Stimulated activated effector memory CD8-positive, alpha-beta T cell treated with anti-CD3 and anti-CD28 coated beads, Interleukin-12 subunit alpha, Interleukin-12 subunit beta, amount 100 ng/mL, for 72 hours (primary cell): ENCODE results near the gene ARHGDIA.

Source experiments
- ATAC-seq: fragments of 150-1000 bp; cut with Tn5 transposase; 2 replicates; pipeline ENCODE4 v1.10.0; 2021
- DNase-seq, 2 donors: peaks; one replicate each; pipeline ENCODE4 v3.0.0; 2021 to 2022; ENCODE audit warnings: low spot score in 2 of 2
- H3K27ac Mint-ChIP-seq: one replicate; pipeline ENCODE4 v1.8.0; 2022; ENCODE audit warnings: mild to moderate bottlenecking, mixed read lengths
- H3K36me3 Mint-ChIP-seq: one replicate; pipeline ENCODE4 v1.8.0; 2022; ENCODE audit warnings: mild to moderate bottlenecking, mixed read lengths
- H3K4me1 Mint-ChIP-seq: one replicate; pipeline ENCODE4 v1.8.0; 2022; ENCODE audit warnings: mixed read lengths
- H3K4me3 Mint-ChIP-seq: one replicate; pipeline ENCODE4 v1.8.0; 2022; ENCODE audit warnings: mild to moderate bottlenecking, mixed read lengths
- H3K9me3 Mint-ChIP-seq: one replicate; pipeline ENCODE4 v1.8.0; 2022; ENCODE audit warnings: mixed read lengths

Gene ARHGDIA

DNA sequence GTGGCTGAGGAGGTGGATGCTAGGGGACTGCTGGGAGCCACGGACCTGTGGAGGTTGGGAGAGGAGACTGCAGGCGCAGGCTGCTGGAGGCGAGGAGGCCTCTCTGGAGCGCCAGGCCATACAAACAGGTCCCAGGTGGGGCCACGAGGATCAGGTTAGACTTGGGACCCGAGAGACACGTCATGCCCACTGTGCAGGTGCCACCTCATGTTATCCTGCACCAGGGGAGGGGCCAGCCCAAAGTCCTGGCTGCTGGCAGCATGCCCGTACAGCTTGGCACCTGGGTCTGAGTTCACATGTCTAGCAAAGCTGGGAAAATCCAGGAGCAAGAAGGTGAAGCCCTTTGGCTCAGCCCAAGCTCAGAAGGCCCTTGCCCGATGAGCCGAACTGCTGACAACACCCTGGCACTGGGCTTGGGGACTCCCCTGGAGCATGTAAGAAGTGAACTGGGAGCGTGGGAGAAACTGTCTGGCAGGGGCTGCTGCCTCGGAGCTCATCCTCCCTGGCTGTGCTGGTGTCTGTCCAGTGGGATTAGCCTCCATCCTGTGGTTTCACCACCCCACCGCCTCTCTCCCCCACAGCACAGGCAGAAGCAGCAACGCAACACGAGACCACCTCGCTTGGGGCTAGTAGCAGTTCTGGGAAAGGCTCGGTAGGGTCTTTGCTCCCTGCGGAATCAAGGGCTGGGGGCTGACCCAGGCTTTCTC lies 5.3 kb downstream of the ARHGDIA start:
- Mint-ChIP-seq H3K9me3 (no peaks in the 10 kb centered on the region), H3K4me1 (peaks cover 75% of the 10 kb centered on the region), H3K36me3 (peaks cover 92% of the 10 kb centered on the region), H3K4me3 (no peak overlapping the region), H3K27ac (peak overlapping the region; percentile 96)
- no peak for ATAC-seq
- peak in 1 of 2 donors; percentile 59 for DNase-seq

DNA sequence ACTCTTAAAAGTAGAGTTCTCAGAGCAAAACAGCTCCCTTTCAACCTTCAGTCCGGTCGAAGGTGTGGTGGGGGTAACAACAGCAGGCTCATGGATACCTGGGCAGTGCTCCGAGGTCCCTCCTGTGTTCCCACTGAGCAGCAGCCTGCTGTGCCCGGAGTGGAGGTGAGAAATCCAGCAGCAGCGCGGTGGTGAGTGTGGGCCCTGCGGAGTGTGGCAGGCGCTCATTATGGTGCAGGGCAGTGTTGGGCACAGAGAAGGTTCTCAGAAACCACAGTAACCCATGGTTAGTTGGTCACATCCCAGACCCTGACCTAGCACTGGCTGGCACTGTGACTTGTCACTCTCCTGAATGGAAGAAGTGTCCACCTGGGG lies 5.8 kb downstream of the ARHGDIA start:
- Mint-ChIP-seq H3K4me3 (no peak overlapping the region), H3K27ac (peak overlapping the region; percentile 96), H3K36me3 (peaks cover 95% of the 10 kb centered on the region), H3K9me3 (no peaks in the 10 kb centered on the region), H3K4me1 (peaks cover 77% of the 10 kb centered on the region)
- DNase-seq (no peak), ATAC-seq (no peak)

DNA sequence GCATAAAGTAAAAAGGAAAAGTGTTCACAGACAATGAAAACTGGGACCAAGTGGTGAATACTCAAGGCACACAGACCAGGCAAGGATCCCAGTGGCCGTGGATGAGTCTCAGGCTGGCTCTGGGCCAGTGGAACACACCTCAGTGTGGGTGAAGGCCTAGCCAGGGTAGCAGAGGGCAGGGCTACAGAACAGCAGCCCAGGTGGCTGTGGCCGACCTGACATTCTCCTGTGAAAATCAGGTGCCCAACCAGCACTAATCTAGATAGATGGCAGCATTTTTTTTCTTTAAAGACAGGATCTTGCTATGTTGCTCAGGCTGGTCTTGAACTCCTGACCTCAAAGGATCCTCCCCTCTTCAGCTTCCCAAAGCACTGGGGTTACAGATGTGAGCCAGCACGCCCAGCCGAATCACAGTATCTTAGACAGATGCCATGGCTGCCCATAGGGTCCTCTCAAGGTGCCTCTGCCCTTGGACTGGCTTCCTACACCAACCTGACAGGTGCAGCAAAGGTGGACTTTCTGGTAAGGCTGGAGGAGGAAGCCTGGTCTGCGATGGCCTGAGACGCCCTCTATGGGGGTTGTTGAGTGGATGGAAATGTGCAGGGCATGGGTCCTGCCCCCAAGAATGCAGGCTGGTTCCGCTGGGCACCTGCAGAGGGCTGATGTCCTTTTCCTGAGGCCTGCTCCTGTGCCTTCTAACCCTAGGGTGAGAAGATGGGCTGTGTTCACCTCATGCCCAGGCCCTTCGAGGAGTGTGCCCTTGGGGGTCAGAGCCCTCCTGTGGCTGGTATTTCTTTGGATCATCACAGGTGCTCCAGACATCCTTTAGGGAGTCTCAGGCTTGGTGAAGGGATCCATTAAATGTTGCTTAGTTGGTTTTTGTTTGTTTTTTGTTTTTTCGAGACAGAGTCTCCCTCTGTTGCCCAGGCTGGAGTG lies 7.0 kb downstream of the ARHGDIA start:
- Mint-ChIP-seq H3K9me3 (no peaks in the 10 kb centered on the region), H3K4me3 (peak overlapping the region; percentile 87), H3K4me1 (peaks cover 71% of the 10 kb centered on the region), H3K36me3 (peaks cover 94% of the 10 kb centered on the region), H3K27ac (peak overlapping the region; percentile 96)
- no peak for ATAC-seq
- DNase-seq = no peak

DNA sequence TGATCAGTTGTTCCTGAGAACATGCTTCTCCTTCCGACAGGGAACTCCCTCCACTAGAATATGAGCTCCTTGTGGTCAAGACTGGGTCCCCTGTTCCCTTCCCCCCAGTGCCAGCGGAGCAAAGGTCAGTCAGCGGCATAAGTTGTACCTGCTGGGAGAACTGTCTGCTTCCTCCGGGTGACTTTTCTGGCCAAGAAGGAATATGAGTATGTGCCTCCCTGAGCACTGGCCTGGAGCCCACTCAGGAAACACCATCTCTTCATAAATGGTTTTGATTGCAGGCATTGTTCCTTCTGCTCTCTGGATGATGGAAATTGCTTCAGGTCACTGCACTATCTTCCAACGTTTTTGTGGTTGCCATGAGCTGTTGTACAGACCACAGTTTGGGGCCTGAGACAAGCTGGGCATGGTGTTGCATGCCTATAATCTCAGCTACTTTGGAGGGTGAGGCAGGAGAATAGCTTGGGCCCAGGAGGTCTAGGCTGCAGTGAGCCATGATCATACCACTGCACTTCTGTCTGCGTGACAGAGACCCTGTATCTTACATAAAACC lies 7.9 kb downstream of the ARHGDIA start:
- H3K4me1 Mint-ChIP-seq = peaks cover 68% of the 10 kb centered on the region
- DNase-seq = no peak
- peaks cover 94% of the 10 kb centered on the region for H3K36me3 Mint-ChIP-seq
- peak overlapping the region; percentile 87 for H3K4me3 Mint-ChIP-seq
- H3K9me3 Mint-ChIP-seq = no peaks in the 10 kb centered on the region
- peak overlapping the region; percentile 96 for H3K27ac Mint-ChIP-seq
- no peak for ATAC-seq

DNA sequence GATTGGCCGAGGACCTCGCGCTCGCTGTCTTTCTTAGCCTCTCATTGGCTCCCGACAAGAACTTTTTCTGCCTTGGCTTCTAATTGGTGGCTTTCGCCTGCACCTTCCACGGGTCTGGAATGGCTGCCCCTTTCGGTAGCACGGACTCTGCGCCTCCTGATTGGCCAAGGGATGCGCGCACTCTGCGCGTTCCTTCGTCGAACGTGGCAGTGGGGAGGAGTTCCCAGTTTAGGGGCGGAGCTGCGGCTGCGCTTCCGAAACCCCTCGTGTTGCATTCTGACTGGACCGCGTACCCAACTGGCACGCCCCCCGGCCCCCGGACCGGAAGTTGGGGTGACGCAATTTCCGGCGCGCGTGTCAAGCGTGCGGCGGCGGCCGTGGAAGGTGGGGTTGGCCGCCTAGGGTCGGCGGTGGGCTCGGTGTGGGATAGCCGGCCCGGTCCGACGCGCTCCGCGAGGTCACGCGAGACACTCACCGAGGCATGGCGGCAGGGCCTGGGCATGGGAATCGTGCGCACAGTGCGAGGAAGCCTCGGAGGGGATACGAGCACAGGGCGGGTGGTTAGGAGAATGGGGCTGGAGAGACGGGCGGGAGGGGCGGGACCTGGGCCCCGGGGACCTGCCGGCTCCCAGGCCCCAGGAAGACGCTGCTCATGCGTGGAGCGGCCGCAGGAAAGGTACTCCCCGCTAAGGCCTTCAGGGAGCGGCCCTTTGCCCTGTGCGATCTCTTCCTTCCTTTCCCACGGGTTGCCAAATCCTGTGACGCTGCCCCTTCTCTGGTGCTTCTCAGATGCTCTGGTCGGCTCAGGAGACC lies 10.2 kb downstream of the ARHGDIA start:
- Mint-ChIP-seq H3K4me3 (peak overlapping the region; percentile 87), H3K9me3 (no peaks in the 10 kb centered on the region), H3K36me3 (peaks cover 94% of the 10 kb centered on the region), H3K4me1 (peaks cover 57% of the 10 kb centered on the region), H3K27ac (peak overlapping the region; percentile 98)
- peak; percentile 89 for ATAC-seq
- DNase-seq = peak; percentile 99 to 100

DNA sequence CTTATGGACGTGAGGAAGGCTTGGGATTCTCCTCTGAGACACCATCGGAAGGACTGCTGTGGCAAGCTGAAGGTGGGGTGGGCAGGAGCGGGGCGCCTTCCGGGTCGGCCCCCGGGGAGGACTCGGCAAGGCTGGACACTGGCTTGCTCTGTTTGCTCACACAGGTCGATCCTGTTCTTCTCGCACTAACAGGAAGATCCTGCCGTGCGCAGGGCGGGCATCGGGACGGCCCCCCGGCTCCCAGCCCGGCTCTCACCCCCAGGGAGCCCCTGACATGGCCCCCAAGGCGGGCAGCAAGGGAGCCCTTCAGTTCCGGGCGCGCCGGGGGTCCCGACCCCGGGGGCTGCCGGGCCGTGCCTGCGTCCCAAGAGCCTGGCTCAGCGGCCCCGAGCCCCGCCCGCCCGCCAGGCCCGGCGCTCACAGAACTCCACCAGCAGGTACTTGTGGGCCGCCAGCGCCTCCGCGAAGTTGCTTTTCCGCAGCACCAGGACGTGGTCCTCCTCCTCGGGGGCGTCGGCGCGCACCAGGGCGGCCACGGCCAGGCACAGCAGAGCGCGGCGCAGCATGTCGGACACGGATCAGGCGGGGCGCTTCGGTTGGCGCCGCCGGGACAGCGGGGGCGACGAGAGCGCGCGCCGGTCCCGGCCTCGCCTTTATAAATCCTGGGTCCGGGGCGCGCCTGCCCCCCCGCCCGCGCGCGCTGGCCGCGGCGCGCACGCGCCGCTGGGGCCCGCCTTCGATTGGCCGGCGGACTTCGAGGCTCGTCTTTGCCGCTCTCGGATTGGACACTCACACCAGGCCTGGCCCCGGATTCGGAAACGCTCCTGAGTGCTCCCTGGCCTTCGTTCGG lies 11.0 kb downstream of the ARHGDIA start, which contains the start of gene P4HB:
TSS of gene P4HB (minus strand) at position 630 of the 850 bp plus-strand sequence. CDS start at position 566, 64 bp downstream.
- peaks cover 57% of the 10 kb centered on the region for H3K4me1 Mint-ChIP-seq
- DNase-seq (peak; percentile 88 to 98), ATAC-seq (peak; percentile 49)

DNA sequence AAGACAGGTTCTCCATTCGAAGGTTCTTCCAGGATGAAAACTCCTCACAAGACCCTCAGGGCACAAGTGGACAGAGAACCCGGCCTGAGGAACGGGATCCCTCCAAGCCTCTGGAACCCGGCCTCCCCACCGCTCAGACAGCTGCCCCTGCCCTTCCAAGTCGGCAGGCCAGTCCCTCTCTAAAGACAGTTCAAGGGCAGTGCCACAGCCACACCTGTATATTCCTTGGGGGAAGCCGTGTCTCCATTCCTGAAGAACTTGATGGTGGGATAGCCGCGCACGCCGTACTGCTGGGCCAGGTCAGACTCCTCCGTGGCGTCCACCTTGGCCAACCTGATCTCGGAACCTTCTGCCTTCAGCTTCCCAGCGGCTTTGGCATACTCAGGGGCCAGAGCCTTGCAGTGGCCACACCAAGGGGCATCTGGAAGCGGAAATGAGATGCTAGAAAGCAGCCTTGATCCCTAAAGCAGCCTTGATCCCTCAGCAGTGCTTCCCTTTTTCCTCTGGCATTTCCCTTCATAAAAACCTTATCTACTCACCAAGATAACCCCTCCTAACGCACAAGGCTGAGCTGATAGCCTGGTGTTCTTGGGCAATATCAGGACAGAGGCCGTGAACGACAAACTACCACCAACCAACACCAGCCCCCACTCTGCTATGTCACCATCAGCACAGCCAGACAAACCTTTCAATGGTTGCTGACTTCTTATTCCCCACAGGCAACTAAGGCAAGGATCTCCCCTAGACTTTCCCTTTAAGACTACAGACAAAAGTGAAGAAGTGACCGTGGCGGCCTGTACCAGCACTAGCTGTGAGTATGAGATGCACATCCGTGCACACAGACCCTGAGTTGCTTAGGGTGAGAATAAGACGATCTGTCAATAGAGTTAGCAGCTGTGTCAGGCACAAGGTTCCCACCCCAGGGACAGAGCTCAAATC lies 11.9 kb downstream of the ARHGDIA start:
- H3K4me3 Mint-ChIP-seq = peak overlapping the region; percentile 87
- peak overlapping the region; percentile 98 for H3K27ac Mint-ChIP-seq
- DNase-seq = no peak
- peaks cover 94% of the 10 kb centered on the region for H3K36me3 Mint-ChIP-seq
- H3K9me3 Mint-ChIP-seq = no peaks in the 10 kb centered on the region
- H3K4me1 Mint-ChIP-seq = peaks cover 58% of the 10 kb centered on the region
- no peak for ATAC-seq

More for the DNA sequence above, 11.0 kb downstream of the ARHGDIA start, which contains the start of gene P4HB:
- peak within 1 kb of the TSS; percentile 98 for H3K27ac Mint-ChIP-seq
- peak within 1 kb of the TSS; percentile 87 for H3K4me3 Mint-ChIP-seq
- no peaks in the 10 kb centered on the region for H3K9me3 Mint-ChIP-seq
- peaks cover 94% of the 10 kb centered on the region for H3K36me3 Mint-ChIP-seq

DNA sequence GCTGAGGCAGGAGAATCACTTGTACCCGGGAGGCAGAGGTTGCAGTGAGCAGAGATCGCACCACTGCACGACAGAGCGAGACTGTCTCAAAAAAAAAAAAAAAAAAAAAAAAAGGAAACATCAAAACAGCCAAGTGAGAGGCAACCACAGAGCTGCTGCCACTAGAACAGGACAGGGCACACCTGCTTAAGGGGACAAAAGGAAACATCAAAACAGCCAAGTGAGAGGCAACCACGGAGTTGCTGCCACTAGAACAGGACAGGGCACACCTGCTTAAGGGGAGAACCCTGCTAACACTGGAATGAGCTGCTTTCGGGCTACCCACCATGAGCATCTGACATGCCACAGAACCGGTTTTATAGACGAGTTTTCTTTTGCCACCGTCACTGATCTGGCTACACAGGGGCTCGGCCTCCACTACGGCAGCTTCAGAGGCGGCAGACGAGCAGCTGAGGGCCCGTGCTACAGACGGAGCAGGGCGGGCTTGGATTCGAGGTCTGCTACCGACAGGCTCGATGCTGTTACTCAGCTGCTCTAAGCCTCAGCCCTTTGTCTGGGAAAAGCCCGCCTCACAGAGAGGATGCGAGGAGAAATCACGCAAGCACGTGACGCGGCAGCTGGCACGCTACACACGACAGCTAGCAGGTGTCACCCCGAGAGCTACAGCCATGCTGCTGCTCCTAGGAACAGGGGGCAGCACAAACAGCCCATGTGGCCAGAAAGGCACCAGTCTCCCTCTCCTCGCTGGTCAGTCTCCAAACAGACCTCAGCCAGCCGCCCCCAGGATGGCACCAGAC lies 12.8 kb downstream of the ARHGDIA start:
- no peaks in the 10 kb centered on the region for H3K9me3 Mint-ChIP-seq
- H3K4me1 Mint-ChIP-seq = peaks cover 56% of the 10 kb centered on the region
- peak overlapping the region; percentile 98 for H3K27ac Mint-ChIP-seq
- peak overlapping the region; percentile 87 for H3K4me3 Mint-ChIP-seq
- DNase-seq (no peak), ATAC-seq (no peak)
- peaks cover 94% of the 10 kb centered on the region for H3K36me3 Mint-ChIP-seq

DNA sequence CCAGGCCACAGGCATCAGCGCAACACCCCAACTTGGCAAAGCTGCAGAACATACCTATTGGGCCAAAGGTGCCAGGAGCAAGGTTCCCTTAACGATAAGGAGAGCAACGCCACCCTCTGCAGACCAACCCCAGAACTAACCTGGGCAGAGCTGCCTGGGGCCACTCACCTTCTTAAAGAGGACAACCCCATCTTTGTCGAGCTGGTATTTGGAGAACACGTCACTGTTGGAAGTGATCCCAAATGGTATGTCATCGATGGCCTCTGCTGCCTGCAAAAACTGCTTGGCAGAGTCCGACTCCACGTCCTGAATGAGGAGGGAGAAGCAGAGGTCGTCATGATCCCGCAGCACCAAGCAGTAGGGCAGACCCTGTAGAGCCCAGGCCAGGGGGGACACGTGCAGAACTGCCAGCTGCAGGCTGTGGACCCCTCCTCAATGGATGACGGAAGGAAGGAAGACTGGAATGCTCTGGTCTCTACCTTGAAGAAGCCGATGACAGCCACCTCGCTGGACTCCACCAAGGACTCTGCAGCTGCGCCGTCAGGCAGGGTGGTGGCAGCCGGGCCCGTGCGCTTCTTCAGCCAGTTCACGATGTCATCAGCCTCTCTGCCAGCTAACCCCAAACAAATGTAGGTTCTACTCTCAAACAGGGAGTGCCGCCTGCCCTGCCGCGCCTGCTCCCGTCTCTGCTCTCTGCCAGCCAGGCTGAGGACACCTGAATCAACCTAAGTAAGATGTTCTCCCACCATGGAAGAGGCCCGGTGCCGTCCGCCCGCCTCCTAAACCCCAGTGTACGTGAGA lies 16.0 kb downstream of the ARHGDIA start:
- DNase-seq = no peak
- Mint-ChIP-seq H3K4me3 (no peak overlapping the region), H3K4me1 (peaks cover 37% of the 10 kb centered on the region), H3K9me3 (no peaks in the 10 kb centered on the region), H3K27ac (no peak overlapping the region), H3K36me3 (peaks cover 99% of the 10 kb centered on the region)
- no peak for ATAC-seq

DNA sequence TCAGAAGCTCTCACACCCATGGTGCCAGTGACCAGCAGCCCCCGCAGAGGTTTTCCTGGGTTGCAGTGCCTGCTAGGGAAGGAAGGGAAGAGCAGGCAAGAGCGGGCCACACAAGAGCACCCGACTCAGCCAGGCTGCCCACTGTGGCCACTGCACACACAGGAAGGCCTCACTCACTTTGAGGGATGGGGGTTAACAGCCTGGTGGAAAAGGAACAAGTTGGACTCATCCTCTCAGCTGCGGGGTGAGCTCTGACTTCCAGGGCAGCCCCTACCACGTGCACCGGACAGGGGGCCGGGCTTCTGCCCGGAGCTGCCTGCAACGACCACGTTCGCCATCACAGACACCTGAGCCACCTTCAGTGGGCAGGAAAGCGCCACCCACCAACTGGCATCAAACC lies 18.9 kb downstream of the ARHGDIA start:
- Mint-ChIP-seq H3K4me3 (no peak overlapping the region), H3K9me3 (no peaks in the 10 kb centered on the region), H3K27ac (peak overlapping the region; percentile 48), H3K36me3 (peaks cover 100% of the 10 kb centered on the region), H3K4me1 (peaks cover 17% of the 10 kb centered on the region)
- no peak for ATAC-seq
- no peak for DNase-seq

DNA sequence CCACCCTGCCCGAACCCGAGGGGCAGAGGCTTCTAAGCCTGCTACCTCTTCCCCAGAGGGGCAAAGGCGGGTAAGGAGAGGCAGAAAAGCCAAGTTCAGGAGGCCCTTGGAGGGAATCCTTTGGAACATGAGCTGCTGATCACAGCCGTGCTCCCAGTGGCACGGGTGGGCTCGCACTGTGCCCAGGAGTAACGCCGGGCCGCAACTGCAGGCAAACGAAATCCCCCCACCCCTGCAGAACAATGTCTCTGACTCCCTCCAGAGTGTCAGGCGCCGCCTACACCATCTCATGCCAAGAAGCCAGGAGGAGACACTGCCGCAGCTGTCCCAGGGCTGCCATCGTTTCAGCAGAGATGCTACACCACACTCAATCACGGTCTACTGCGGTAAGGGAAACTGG lies 19.7 kb downstream of the ARHGDIA start:
- Mint-ChIP-seq H3K9me3 (no peaks in the 10 kb centered on the region), H3K4me3 (no peak overlapping the region), H3K27ac (peak overlapping the region; percentile 48), H3K4me1 (peaks cover 17% of the 10 kb centered on the region), H3K36me3 (peaks cover 100% of the 10 kb centered on the region)
- DNase-seq (no peak), ATAC-seq (no peak)

DNA sequence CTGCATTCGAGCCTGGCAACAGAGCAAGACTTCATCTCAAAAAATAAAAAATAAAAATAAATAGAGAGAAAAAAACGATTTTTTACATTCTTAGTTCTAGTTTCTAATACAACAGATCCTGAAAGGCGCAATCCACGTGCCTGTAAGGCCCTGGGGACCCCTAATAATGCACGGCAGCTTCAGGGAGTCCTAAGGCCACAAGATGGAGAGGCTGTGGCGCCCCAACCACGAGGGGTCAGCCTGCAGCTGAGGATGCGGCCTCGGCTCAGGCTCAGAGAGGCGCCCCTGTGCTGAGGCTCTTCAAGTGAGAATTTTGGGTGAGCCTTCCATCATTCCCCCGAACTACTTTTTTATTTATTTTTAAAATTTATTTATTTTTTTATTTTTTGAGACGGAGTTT lies 21.7 kb downstream of the ARHGDIA start:
- H3K4me1 Mint-ChIP-seq = peaks cover 6% of the 10 kb centered on the region
- H3K27ac Mint-ChIP-seq = no peak overlapping the region
- DNase-seq (no peak), ATAC-seq (no peak)
- no peaks in the 10 kb centered on the region for H3K9me3 Mint-ChIP-seq
- no peak overlapping the region for H3K4me3 Mint-ChIP-seq
- H3K36me3 Mint-ChIP-seq = peaks cover 100% of the 10 kb centered on the region
